ENCODE data around the gene BLZF1.

The BLZF1 gene

GRCh38 chr1:169348383-169349036, 19.5 kb upstream of the BLZF1 start:
- H3K4me3 ChIP-seq (ENCODE audit: low read depth, low read length), result no peak overlapping the region
- peak; percentile 63 for DNase-seq (ENCODE audit: low read depth)

GRCh38 chr1:169360415-169360814, 7.6 kb upstream of the BLZF1 start:
- no peak for TF ChIP-seq POLR2A (IDR thresholded peaks at IDR 0.05; ENCODE audit: extremely low read depth, insufficient read length)
- no peak for TF ChIP-seq MYC (IDR thresholded peaks at IDR 0.05; ENCODE audit: low read depth, low read length)
- no peak for TF ChIP-seq MAX (IDR thresholded peaks at IDR 0.05; ENCODE audit: low read depth, low read length)
- no peak for TF ChIP-seq CTCF (IDR thresholded peaks at IDR 0.05; ENCODE audit: low read depth, low read length)
- H3K4me3 ChIP-seq (ENCODE audit: low read depth, low read length), result no peak overlapping the region
- DNase-seq (ENCODE audit: low read depth), result no peak

More at GRCh38 chr1:169348383-169349036, 19.5 kb upstream of the BLZF1 start:
- no peak for TF ChIP-seq MAX (IDR thresholded peaks at IDR 0.05; ENCODE audit: low read depth, low read length)
- peak; percentile 34 for TF ChIP-seq CTCF (IDR thresholded peaks at IDR 0.05; ENCODE audit: low read depth, low read length)

- TF ChIP-seq POLR2A (IDR thresholded peaks at IDR 0.05; ENCODE audit: extremely low read depth, insufficient read length), result no peak
- no peak for TF ChIP-seq MAX (IDR thresholded peaks at IDR 0.05; ENCODE audit: low read depth, low read length)
- TF ChIP-seq MYC (IDR thresholded peaks at IDR 0.05; ENCODE audit: low read depth, low read length), result no peak
- TF ChIP-seq CTCF (IDR thresholded peaks at IDR 0.05; ENCODE audit: low read depth, low read length), result no peak
- no peak for DNase-seq (ENCODE audit: low read depth)
- no peak overlapping the region for H3K4me3 ChIP-seq (ENCODE audit: low read depth, low read length)
Measured at GRCh38 chr1:169361281-169361680, 6.7 kb upstream of the BLZF1 start.

GRCh38 chr1:169363046-169363730, 4.8 kb upstream of the BLZF1 start:
- peak; percentile 69 for DNase-seq (ENCODE audit: low read depth)
- H3K4me3 ChIP-seq (ENCODE audit: low read depth, low read length), result no peak overlapping the region
- no peak for TF ChIP-seq MYC (IDR thresholded peaks at IDR 0.05; ENCODE audit: low read depth, low read length)
- no peak for TF ChIP-seq POLR2A (IDR thresholded peaks at IDR 0.05; ENCODE audit: extremely low read depth, insufficient read length)
- TF ChIP-seq MAX (IDR thresholded peaks at IDR 0.05; ENCODE audit: low read depth, low read length), result no peak
- no peak for TF ChIP-seq CTCF (IDR thresholded peaks at IDR 0.05; ENCODE audit: low read depth, low read length)

GRCh38 chr1:169364948-169365347, 3.0 kb upstream of the BLZF1 start:
- no peak for DNase-seq (ENCODE audit: low read depth)
- TF ChIP-seq CTCF (IDR thresholded peaks at IDR 0.05; ENCODE audit: low read depth, low read length), result no peak
- no peak for TF ChIP-seq POLR2A (IDR thresholded peaks at IDR 0.05; ENCODE audit: extremely low read depth, insufficient read length)
- TF ChIP-seq MAX (IDR thresholded peaks at IDR 0.05; ENCODE audit: low read depth, low read length), result no peak
- TF ChIP-seq MYC (IDR thresholded peaks at IDR 0.05; ENCODE audit: low read depth, low read length), result no peak
- no peak overlapping the region for H3K4me3 ChIP-seq (ENCODE audit: low read depth, low read length)

All from NB4 (cell line).